Measurements from ENCODE around the gene B3GALT6. TPM values are rescaled to one million over a fixed set of nuclear protein-coding genes. Genes with fewer than 3 reads are reported as not detected.

The B3GALT6 gene
- polyA plus RNA-seq, 3 donors: 20.9 to 22.5 (median 21.3) TPM

DNA sequence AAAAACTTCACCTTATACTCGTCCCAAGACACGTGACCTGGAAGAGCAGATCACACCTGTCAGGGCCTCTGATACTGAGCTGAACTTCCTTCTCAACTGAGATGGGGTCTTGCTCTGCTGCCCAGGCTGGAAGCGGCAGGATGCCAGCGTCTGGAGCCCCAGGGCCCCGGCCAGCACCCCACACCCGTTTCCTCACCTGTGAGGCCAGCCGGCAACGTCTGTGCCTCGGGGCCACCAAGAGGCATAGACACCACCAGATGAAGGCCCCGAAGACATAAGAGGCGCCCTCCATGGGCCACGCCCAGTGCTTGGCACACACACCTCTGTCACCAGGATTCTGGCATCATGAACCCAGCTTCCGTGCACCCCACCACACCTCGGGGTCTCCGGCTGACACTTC lies 8.7 kb upstream of the B3GALT6 start:
- no peak for DNase-seq (ENCODE audit: extremely low read depth in 1 of 11, low read depth in 9 of 11, low spot score in 4 of 11)

DNA sequence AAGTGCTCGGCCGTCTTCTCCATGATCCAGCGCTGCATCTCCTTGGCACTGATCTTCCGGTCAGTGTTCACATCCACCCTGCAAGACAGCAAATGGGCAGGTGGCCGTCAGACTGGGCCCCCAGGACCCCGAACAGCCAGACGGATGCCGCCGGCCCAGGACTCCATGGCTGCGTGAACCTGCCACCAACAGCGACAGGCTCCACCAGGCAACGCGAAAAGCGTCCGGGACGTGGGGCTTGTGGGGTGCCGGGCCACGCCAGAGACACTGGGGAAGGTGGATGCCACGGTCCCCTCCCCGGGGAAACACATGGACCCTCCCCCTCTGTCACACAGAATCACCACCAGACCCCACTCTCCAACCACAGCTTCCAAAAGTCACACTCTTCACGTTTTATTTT lies 8.1 kb upstream of the B3GALT6 start:
- DNase-seq (ENCODE audit: extremely low read depth in 1 of 11, low read depth in 9 of 11, low spot score in 4 of 11): no peak

DNA sequence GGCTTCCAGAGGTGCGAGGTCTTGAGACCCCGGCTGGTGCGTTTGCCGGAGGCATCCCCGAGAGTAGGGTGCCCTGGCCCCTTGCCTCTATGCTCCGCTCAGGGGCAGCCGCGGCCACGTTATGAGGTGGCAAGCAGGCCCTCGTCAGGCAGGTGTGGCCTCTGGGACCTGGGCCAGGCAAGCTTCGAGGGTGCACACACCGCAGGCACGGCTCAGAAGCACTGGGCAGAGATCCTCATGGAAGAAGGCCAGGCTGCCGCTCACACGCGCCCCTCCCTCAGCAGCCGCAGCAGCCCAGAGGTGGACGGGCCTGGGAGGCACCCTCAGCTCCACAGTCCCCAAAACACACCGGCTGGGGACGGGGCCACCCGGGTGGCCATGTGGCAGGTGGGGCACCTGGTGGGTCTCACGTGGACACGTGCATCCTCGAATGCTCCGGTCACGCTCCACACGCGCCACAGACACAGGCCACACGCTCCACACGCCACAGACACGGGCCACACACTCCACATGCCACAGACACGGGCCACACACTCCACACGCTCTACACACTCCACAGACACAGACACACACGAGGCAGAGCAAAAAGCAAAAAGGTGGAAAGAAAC lies 6.7 kb upstream of the B3GALT6 start:
- no peak for DNase-seq (ENCODE audit: extremely low read depth in 1 of 11, low read depth in 9 of 11, low spot score in 4 of 11)

DNA sequence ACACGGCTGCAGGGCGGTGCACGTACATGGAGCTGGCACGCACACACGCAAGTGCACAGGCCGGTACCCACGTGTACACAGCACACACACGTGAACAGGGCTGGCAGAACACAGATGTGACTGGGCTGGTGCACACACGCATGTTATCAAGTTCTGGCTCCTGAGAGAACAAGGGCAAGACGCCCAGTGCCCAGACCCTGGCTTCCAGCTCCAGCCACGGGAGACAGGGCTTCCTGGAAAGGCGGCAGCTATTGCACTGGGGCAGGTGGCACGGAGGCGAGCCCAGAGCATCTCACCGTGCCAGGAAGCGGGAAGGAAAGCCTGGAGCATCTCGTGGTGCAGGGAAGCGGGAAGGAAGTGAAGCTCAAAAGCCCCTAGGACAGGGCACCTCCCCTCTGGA lies 6.1 kb upstream of the B3GALT6 start:
- no peak for DNase-seq (ENCODE audit: extremely low read depth in 1 of 11, low read depth in 9 of 11, low spot score in 4 of 11)

GRCh38 chr1:1226566-1227362 lies 5.3 kb upstream of the B3GALT6 start:
- no peak for DNase-seq (ENCODE audit: extremely low read depth in 1 of 11, low read depth in 9 of 11, low spot score in 4 of 11)

GRCh38 chr1:1227386-1227785 lies 4.7 kb upstream of the B3GALT6 start:
- no peak for DNase-seq (ENCODE audit: extremely low read depth in 1 of 11, low read depth in 9 of 11, low spot score in 4 of 11)

DNA sequence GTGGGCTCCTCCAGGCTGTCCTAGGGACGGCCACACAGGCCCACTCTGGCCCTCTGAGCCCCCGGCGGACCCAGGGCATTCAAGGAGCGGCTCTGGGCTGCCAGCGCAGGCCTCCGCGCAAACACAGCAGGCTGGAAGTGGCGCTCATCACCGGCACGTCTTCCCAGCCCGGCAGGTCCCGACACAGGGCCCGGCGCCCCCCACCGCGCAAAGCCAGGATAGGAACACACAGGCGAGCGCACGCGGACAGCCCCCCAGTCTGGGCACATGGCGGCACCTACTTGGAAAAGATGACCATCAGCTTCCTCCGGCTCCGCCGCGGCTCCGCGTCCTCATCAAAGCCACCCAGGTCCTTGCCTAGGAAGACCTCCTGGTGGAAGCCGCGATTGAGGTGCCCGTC lies 3.9 kb upstream of the B3GALT6 start:
- DNase-seq (ENCODE audit: extremely low read depth in 1 of 11, low read depth in 9 of 11, low spot score in 4 of 11): no peak

GRCh38 chr1:1228596-1229321 lies 3.3 kb upstream of the B3GALT6 start:
- DNase-seq (ENCODE audit: extremely low read depth in 1 of 11, low read depth in 9 of 11, low spot score in 4 of 11): no peak

GRCh38 chr1:1229770-1230169 lies 2.3 kb upstream of the B3GALT6 start:
- no peak for DNase-seq (ENCODE audit: extremely low read depth in 1 of 11, low read depth in 9 of 11, low spot score in 4 of 11)

- DNase-seq (ENCODE audit: extremely low read depth in 1 of 11, low read depth in 9 of 11, low spot score in 4 of 11): no peak
These were observed 1.2 kb upstream of the B3GALT6 start for GRCh38 chr1:1230656-1231399.

DNA sequence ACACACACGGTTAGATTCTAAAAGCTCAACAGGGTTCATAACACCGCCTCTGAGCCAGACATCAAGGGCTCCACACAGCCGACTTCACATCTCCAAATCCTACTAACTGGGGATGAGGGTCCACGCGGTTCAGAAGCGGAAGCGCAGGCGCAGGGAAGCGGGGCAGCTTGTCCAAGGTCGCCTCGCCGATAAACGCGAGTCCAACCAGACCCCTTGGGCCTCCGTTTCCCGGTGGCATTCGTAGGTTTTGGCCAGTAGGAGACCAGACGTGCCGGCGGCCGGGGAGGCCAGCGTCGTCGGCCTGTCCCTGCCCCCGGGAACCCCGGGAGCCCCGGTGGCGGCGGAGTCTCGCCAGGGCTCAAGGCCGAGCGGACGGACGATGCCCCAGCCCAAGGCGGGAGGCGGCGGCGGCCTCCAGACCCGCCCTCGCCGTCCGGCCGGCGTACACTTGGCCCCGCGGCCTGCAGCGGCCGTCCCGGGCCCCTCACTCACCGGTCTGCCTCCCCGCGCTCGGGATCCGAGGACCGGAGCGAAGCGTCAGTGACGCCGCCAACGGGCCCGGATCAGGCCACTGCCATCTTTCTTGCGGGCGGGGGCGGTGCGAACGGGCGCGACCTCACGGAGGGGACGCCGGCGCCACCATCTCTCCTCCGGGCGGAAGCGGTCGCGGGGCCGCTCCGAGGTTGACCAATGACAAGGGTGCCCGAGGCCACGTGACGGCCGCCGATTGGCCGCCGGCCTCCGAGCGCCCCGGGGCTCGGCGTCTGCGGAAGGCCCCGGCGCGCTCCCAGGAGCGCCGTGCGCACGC lies 433 bp upstream of the B3GALT6 start, which contains the start of gene SDF4:
TSS of gene SDF4 (minus strand) at position 602 of the 808 bp plus-strand sequence. CDS start 3,229 bp downstream, outside the sequence.
- DNase-seq (ENCODE audit: extremely low read depth in 1 of 11, low read depth in 9 of 11, low spot score in 4 of 11): peak; percentile 82 to 96 (median 94)

DNA sequence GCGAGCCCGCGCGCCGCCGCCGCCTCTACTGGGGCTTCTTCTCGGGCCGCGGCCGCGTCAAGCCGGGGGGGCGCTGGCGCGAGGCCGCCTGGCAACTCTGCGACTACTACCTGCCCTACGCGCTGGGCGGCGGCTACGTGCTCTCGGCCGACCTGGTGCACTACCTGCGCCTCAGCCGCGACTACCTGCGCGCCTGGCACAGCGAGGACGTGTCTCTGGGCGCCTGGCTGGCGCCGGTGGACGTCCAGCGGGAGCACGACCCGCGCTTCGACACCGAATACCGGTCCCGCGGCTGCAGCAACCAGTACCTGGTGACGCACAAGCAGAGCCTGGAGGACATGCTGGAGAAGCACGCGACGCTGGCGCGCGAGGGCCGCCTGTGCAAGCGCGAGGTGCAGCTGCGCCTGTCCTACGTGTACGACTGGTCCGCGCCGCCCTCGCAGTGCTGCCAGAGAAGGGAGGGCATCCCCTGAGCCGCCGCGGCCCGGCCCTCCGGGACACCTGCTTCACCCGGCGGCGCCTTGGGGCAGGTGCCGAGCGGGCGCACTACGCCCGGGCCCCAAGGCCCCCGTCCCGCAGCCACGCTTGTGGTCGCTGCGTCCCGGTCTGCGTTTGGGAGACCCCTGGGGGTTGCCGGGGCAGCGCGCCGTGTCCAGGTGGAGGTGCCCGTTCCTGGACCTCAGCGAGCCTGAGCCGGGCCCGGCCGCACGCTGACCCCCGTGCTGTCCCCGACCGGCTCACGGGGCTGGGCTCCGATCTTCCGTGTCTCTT lies 944 bp downstream of the B3GALT6 start:
- DNase-seq (ENCODE audit: extremely low read depth in 1 of 11, low read depth in 9 of 11, low spot score in 4 of 11): no peak

DNA sequence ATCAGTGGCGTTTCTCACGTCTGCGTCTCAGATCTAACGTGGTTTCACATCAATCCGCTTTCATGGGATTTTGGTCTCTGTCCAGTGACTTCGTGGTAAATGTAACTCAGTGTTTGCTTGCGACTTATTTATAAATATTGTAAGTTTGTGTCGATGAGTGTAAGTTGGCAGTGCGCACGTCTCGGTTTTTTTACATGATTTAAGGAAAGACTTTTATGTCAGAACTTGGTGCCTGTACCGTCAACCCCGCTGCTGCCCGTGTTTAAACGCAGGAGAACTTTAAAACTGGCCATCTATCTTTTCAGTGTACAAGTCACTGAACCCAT lies 1.5 kb downstream of the B3GALT6 start:
- no peak for DNase-seq (ENCODE audit: extremely low read depth in 1 of 11, low read depth in 9 of 11, low spot score in 4 of 11)

- no peak for DNase-seq (ENCODE audit: extremely low read depth in 1 of 11, low read depth in 9 of 11, low spot score in 4 of 11)
These were observed 2.3 kb downstream of the B3GALT6 start for GRCh38 chr1:1234180-1234808.

- DNase-seq (ENCODE audit: extremely low read depth in 1 of 11, low read depth in 9 of 11, low spot score in 4 of 11): no peak
These were observed 3.1 kb downstream of the B3GALT6 start for GRCh38 chr1:1235016-1235744.

DNA sequence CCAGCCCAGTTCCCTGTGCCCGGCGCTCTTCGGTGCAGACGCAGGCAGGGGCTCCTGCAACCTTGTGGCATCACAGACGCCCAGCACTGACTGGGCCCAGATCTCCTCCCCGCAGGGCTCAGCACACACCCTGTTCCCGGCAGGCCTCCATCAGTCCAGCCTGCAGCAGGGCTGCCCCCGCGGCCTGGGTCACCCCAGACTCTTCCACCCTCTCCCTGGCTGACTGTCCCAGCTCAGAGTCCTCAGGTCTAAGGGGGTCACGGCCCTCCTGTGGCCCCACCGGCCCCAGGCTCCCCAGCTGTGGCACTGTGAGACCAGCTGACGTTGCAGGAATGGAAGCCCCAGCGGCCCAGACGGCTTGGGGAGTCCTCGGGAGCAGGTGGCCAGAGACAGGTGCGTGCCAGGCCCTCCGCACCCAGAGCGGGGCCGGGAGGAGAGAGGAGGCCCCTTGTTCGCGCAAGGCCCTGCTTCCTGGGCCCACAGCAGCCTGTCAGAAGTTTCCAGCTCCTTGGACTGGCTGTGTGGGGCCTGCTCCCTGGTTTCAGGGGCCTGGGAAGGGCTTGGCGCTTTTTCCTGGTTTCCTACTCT lies 4.2 kb downstream of the B3GALT6 start:
- DNase-seq (ENCODE audit: extremely low read depth in 1 of 11, low read depth in 9 of 11, low spot score in 4 of 11): no peak

Data from renal cortex interstitium (tissue), 11 donors.